Neural cell (in vitro differentiated cells): ENCODE data around the gene LRP5. TPM values are rescaled to one million over a fixed set of nuclear protein-coding genes. Genes with fewer than 3 reads are reported as not detected.

ENCODE experiments used
- H2AFZ ChIP-seq: fragments of 200-600, 300-800 bp; sonication (generic), shearing (Covaris generic); 2 replicates; pipeline ENCODE4 v1.6.0; 2014; ENCODE audit warnings: low read depth, mild to moderate bottlenecking, antibody characterized with exemption, low read length, moderate library complexity
- H3F3A ChIP-seq: fragments of 200-600 bp; shearing (Covaris generic); 2 replicates; pipeline ENCODE4 v1.6.1; 2016; ENCODE audit warnings: mild to moderate bottlenecking, moderate library complexity, mixed read lengths, antibody characterized with exemption, low read length; ENCODE audit not compliant: insufficient read depth, poor library complexity, severe bottlenecking
- H3K27ac ChIP-seq: fragments of 200-600, 300-800 bp; sonication (generic), shearing (Covaris generic); 2 replicates; pipeline ENCODE4 v1.5.1; 2014; ENCODE audit warnings: mild to moderate bottlenecking, low read length, moderate library complexity
- H3K27me3 ChIP-seq: fragments of 300-800, 200-600 bp; sonication (generic), shearing (Covaris generic); 2 replicates; pipeline ENCODE4 v1.6.0; 2014; ENCODE audit warnings: mild to moderate bottlenecking, low read depth, low read length, moderate library complexity; ENCODE audit not compliant: insufficient read depth
- H3K36me3 ChIP-seq: fragments of 300-800, 200-600 bp; sonication (generic), shearing (Covaris generic); 2 replicates; pipeline ENCODE4 v1.5.1; 2014; ENCODE audit warnings: mild to moderate bottlenecking, antibody characterized with exemption, low read length, moderate library complexity; ENCODE audit not compliant: insufficient read depth
- H3K4me2 ChIP-seq: fragments of 300-800, 200-600 bp; sonication (generic), shearing (Covaris generic); 2 replicates; pipeline ENCODE4 v1.6.0; 2014; ENCODE audit warnings: mild to moderate bottlenecking, low read length
- H3K4me3 ChIP-seq: fragments of 300-800, 200-600 bp; sonication (generic), shearing (Covaris generic); 2 replicates; pipeline ENCODE4 v1.5.1; 2014; ENCODE audit warnings: mild to moderate bottlenecking, low read length, moderate library complexity
- H3K79me2 ChIP-seq: fragments of 200-600 bp; shearing (Covaris generic); replicated peaks from 2 replicates; pipeline ENCODE4 v1.6.0; 2014; ENCODE audit warnings: mild to moderate bottlenecking, low read length, moderate library complexity; ENCODE audit not compliant: insufficient read depth
- H3K9ac ChIP-seq: fragments of 300-800, 200-600 bp; sonication (generic), shearing (Covaris generic); 2 replicates; pipeline ENCODE4 v1.6.1; 2016; ENCODE audit warnings: mild to moderate bottlenecking, low read length, mixed read lengths
- H3K9me2 ChIP-seq: fragments of 200-600 bp; shearing (Covaris generic); 2 replicates; pipeline ENCODE4 v1.6.1; 2016; ENCODE audit warnings: mild to moderate bottlenecking, low read length, mixed read lengths; ENCODE audit not compliant: insufficient read depth
- H3K9me3 ChIP-seq: fragments of 200-600, 300-800 bp; sonication (generic), shearing (Covaris generic); 2 replicates; pipeline ENCODE4 v1.6.1; 2016; ENCODE audit warnings: mild to moderate bottlenecking, mixed run types, low read length, moderate library complexity, mixed read lengths
- H4K20me1 ChIP-seq: fragments of 200-600 bp; shearing (Covaris generic); 2 replicates; pipeline ENCODE4 v1.6.1; 2016; ENCODE audit warnings: mild to moderate bottlenecking, mixed run types; ENCODE audit not compliant: insufficient read depth
- EP300 ChIP-seq: fragments of 450-650 bp; conservative IDR thresholded peaks from 2 replicates; pipeline ENCODE4 v1.6.1; 2014; ENCODE audit warnings: antibody characterized with exemption, mild to moderate bottlenecking, moderate library complexity; ENCODE audit not compliant: poor library complexity, severe bottlenecking
- EZH2 ChIP-seq: fragments of 200-600, 300-800 bp; shearing (Covaris generic), sonication (generic); IDR thresholded peaks from 2 replicates; pipeline ENCODE4 v1.6.1; 2014; ENCODE audit warnings: antibody characterized with exemption, low read length, borderline replicate concordance, mild to moderate bottlenecking; ENCODE audit not compliant: insufficient read depth, poor library complexity, severe bottlenecking
- MXI1 ChIP-seq: fragments of 450-650 bp; conservative IDR thresholded peaks from 2 replicates; pipeline ENCODE4 v1.6.1; 2014; ENCODE audit warnings: antibody characterized with exemption, mild to moderate bottlenecking; ENCODE audit not compliant: poor library complexity, severe bottlenecking
- POLR2AphosphoS5 ChIP-seq: IDR thresholded peaks from 2 replicates; pipeline ENCODE4 v1.6.1; 2012
- RAD21 ChIP-seq: fragments of 450-650 bp; conservative IDR thresholded peaks from 2 replicates; pipeline ENCODE4 v1.6.1; 2014; ENCODE audit warnings: antibody characterized with exemption, mild to moderate bottlenecking, moderate library complexity
- REST ChIP-seq: IDR thresholded peaks from 2 replicates; pipeline ENCODE4 v1.6.1; 2012; ENCODE audit warnings: borderline replicate concordance
- SMC3 ChIP-seq: fragments of 450-650 bp; conservative IDR thresholded peaks from 2 replicates; pipeline ENCODE4 v1.6.1; 2014; ENCODE audit warnings: antibody characterized with exemption, mild to moderate bottlenecking, moderate library complexity; ENCODE audit not compliant: poor library complexity
- TAF1 ChIP-seq: IDR thresholded peaks from 2 replicates; pipeline ENCODE4 v1.6.1; 2012; ENCODE audit warnings: low read depth
- polyA plus RNA-seq: library from polyadenylated mRNA; depleted of rRNA; stranded (reverse); fragments of >200 nt; gene quantifications from 2 replicates; pipeline ENCODE4 v1.2.3, GENCODE V29; 2014
- TF ChIP-seq, protein P1 (sequence below): fragments of 450-650 bp; IDR thresholded peaks from 2 replicates; pipeline ENCODE4 v1.5.1; 2014; ENCODE audit warnings: antibody characterized with exemption, mild to moderate bottlenecking, moderate library complexity; ENCODE audit not compliant: poor library complexity, severe bottlenecking

LRP5 gene
- polyA plus RNA-seq, 1 donor from 2014 or later: 3.0 TPM

GRCh38 chr11:68350759-68351449, 38.5 kb downstream of the LRP5 start:
- Histone ChIP-seq H2AFZ (no peak overlapping the region), H3K9me2 (no peaks in the 10 kb centered on the region), H3F3A (no peaks in the 10 kb centered on the region), H3K27me3 (no peaks in the 10 kb centered on the region), H3K9ac (no peak overlapping the region), H4K20me1 (no peaks in the 10 kb centered on the region), H3K27ac (no peak overlapping the region), H3K79me2 (no peaks in the 10 kb centered on the region), H3K4me3 (no peak overlapping the region), H3K4me2 (no peak overlapping the region), H3K9me3 (peaks cover 4% of the 10 kb centered on the region), H3K36me3 (no peaks in the 10 kb centered on the region)
- TF ChIP-seq RAD21: no peak
- no peak for TF ChIP-seq REST
- no peak for TF ChIP-seq EP300
- no peak for TF ChIP-seq TAF1
- TF ChIP-seq MXI1: no peak
- TF ChIP-seq EZH2: no peak
- TF ChIP-seq, protein P1, sequence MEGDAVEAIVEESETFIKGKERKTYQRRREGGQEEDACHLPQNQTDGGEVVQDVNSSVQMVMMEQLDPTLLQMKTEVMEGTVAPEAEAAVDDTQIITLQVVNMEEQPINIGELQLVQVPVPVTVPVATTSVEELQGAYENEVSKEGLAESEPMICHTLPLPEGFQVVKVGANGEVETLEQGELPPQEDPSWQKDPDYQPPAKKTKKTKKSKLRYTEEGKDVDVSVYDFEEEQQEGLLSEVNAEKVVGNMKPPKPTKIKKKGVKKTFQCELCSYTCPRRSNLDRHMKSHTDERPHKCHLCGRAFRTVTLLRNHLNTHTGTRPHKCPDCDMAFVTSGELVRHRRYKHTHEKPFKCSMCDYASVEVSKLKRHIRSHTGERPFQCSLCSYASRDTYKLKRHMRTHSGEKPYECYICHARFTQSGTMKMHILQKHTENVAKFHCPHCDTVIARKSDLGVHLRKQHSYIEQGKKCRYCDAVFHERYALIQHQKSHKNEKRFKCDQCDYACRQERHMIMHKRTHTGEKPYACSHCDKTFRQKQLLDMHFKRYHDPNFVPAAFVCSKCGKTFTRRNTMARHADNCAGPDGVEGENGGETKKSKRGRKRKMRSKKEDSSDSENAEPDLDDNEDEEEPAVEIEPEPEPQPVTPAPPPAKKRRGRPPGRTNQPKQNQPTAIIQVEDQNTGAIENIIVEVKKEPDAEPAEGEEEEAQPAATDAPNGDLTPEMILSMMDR: no peak

DNA sequence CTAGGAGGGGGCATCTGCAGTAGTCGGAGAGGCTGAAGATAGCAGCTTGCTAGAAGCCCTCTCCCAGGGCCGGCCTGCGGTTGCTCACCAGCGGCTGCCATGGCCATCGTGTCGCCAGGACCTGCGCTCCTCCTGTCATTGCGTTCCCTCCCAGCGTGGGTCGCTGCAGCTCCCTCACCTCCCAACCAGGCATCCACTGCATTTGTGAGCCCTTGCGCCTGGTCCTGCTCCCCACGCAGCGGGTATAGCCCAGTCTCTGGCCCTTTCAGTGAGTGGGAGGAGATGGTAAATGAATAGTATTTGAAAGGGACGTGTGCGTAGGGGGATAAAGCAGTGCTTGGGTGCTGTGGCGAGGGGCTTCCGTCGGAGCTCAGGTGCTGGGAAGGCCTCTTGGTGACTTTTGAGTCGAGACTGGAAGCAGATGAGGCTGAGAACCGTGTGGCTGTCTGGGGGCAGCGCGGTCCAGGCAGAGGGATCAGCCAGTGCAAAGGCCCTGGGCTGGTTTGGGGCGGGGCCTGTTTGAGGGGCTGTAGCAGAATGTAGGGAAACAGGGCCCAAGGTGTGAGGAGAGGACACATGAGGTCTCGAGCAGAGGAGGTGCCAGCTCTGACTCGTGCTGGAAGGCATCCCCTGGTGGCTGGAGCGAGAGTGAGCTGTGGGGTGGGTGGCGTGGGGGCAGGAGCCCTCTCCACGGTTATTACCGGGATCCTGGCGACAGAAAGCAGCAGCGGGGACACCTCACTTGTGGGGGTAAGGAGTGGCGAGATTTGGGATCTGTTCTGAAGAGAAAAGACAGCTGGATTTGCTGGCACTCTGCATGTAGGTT, 39.3 kb downstream of the LRP5 start:
- no peaks in the 10 kb centered on the region for H3K79me2 ChIP-seq
- H4K20me1 ChIP-seq: no peaks in the 10 kb centered on the region
- H3K9me2 ChIP-seq: no peaks in the 10 kb centered on the region
- TF ChIP-seq SMC3 (no peak), POLR2AphosphoS5 (no peak), EP300 (no peak), TAF1 (no peak), EZH2 (no peak), MXI1 (no peak), RAD21 (no peak), REST (no peak)
- TF ChIP-seq, protein P1: no peak
- H2AFZ ChIP-seq: no peak overlapping the region
- no peaks in the 10 kb centered on the region for H3K27me3 ChIP-seq
- no peak overlapping the region for H3K27ac ChIP-seq
- H3K4me3 ChIP-seq: no peak overlapping the region
- no peaks in the 10 kb centered on the region for H3K36me3 ChIP-seq
- H3K9me3 ChIP-seq: no peaks in the 10 kb centered on the region
- no peaks in the 10 kb centered on the region for H3F3A ChIP-seq
- no peak overlapping the region for H3K4me2 ChIP-seq
- H3K9ac ChIP-seq: no peak overlapping the region
